Measurements from ENCODE around the gene USP36.

USP36 gene

GRCh38 chr17:78836420-78837021 is 4.1 kb downstream of the USP36 start:
- no peak overlapping the region for H3K27ac ChIP-seq
- peaks cover 59% of the 10 kb centered on the region for H3K36me3 ChIP-seq (ENCODE audit: insufficient read depth, low read length)
- TF ChIP-seq FOXP2 (optimal IDR thresholded peaks at IDR 0.05; ENCODE audit: control extremely low read depth, extremely low read length, insufficient read depth) (no peak), POLR2AphosphoS5 (IDR thresholded peaks at IDR 0.05; ENCODE audit: borderline replicate concordance, low read depth, low read length) (no peak), EZH2 (IDR thresholded peaks at IDR 0.05) (no peak)
- no peak overlapping the region for H3K4me3 ChIP-seq
- H3K9ac ChIP-seq (ENCODE audit: insufficient read length): no peak overlapping the region
- DNase-seq (ENCODE audit: low read depth, low spot score): no peak
- H3K9me3 ChIP-seq (ENCODE audit: low read depth, low read length): no peaks in the 10 kb centered on the region

- no peak overlapping the region for H3K9ac ChIP-seq (ENCODE audit: insufficient read length)
Observed at GRCh38 chr17:78834571-78834970, 6.0 kb downstream of the USP36 start.

GRCh38 chr17:78832541-78832810 is 8.1 kb downstream of the USP36 start:
- Histone ChIP-seq H3K4me3 (no peak overlapping the region), H3K36me3 (ENCODE audit: insufficient read depth, low read length) (peaks cover 87% of the 10 kb centered on the region), H3K27ac (no peak overlapping the region), H3K9me3 (ENCODE audit: low read depth, low read length) (no peaks in the 10 kb centered on the region), H3K9ac (ENCODE audit: insufficient read length) (no peak overlapping the region)
- TF ChIP-seq EZH2 (IDR thresholded peaks at IDR 0.05) (no peak), FOXP2 (optimal IDR thresholded peaks at IDR 0.05; ENCODE audit: control extremely low read depth, extremely low read length, insufficient read depth) (no peak), POLR2AphosphoS5 (IDR thresholded peaks at IDR 0.05; ENCODE audit: borderline replicate concordance, low read depth, low read length) (no peak)
- no peak for DNase-seq (ENCODE audit: low read depth, low spot score)

More at GRCh38 chr17:78834571-78834970, 6.0 kb downstream of the USP36 start:
- no peak for DNase-seq (ENCODE audit: low read depth, low spot score)
- Histone ChIP-seq H3K9me3 (ENCODE audit: low read depth, low read length) (no peaks in the 10 kb centered on the region), H3K4me3 (no peak overlapping the region), H3K36me3 (ENCODE audit: insufficient read depth, low read length) (peaks cover 73% of the 10 kb centered on the region), H3K27ac (no peak overlapping the region)
- TF ChIP-seq POLR2AphosphoS5 (IDR thresholded peaks at IDR 0.05; ENCODE audit: borderline replicate concordance, low read depth, low read length): no peak
- TF ChIP-seq FOXP2 (optimal IDR thresholded peaks at IDR 0.05; ENCODE audit: control extremely low read depth, extremely low read length, insufficient read depth): no peak
- TF ChIP-seq EZH2 (IDR thresholded peaks at IDR 0.05): no peak

GRCh38 chr17:78831688-78832540 is 8.7 kb downstream of the USP36 start:
- TF ChIP-seq POLR2AphosphoS5 (IDR thresholded peaks at IDR 0.05; ENCODE audit: borderline replicate concordance, low read depth, low read length) (no peak), EZH2 (IDR thresholded peaks at IDR 0.05) (no peak), FOXP2 (optimal IDR thresholded peaks at IDR 0.05; ENCODE audit: control extremely low read depth, extremely low read length, insufficient read depth) (no peak)
- no peak overlapping the region for H3K4me3 ChIP-seq
- no peaks in the 10 kb centered on the region for H3K9me3 ChIP-seq (ENCODE audit: low read depth, low read length)
- DNase-seq (ENCODE audit: low read depth, low spot score): no peak
- no peak overlapping the region for H3K27ac ChIP-seq
- H3K36me3 ChIP-seq (ENCODE audit: insufficient read depth, low read length): peaks cover 86% of the 10 kb centered on the region
- H3K9ac ChIP-seq (ENCODE audit: insufficient read length): no peak overlapping the region

DNA sequence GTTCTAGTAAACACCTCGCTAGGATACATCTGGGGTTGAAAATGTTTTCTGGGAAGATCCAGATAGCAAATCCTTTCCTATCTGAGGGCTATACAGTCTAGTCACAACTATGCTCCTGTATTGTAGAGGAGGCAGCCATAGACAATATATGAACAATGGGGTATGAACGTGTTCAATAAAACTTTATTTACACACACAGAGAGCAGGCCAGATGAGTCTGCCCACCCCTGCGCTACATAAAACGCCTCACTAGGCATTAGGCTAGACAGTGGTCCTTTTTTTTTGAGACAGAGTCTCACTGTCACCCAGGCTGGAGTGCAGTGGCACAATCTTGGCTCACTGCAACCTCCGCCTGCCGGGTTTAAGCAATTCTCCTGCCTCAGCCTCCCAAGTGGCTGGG is 11.1 kb downstream of the USP36 start:
- no peak overlapping the region for H3K4me3 ChIP-seq
- H3K9ac ChIP-seq (ENCODE audit: insufficient read length): no peak overlapping the region
- no peak for TF ChIP-seq POLR2AphosphoS5 (IDR thresholded peaks at IDR 0.05; ENCODE audit: borderline replicate concordance, low read depth, low read length)
- TF ChIP-seq EZH2 (IDR thresholded peaks at IDR 0.05): no peak
- TF ChIP-seq FOXP2 (optimal IDR thresholded peaks at IDR 0.05; ENCODE audit: control extremely low read depth, extremely low read length, insufficient read depth): no peak
- no peaks in the 10 kb centered on the region for H3K9me3 ChIP-seq (ENCODE audit: low read depth, low read length)
- H3K27ac ChIP-seq: no peak overlapping the region
- H3K36me3 ChIP-seq (ENCODE audit: insufficient read depth, low read length): peaks cover 83% of the 10 kb centered on the region
- no peak for DNase-seq (ENCODE audit: low read depth, low spot score)

- no peaks in the 10 kb centered on the region for H3K9me3 ChIP-seq (ENCODE audit: low read depth, low read length)
- DNase-seq (ENCODE audit: low read depth, low spot score): no peak
- peaks cover 83% of the 10 kb centered on the region for H3K36me3 ChIP-seq (ENCODE audit: insufficient read depth, low read length)
- no peak for TF ChIP-seq POLR2AphosphoS5 (IDR thresholded peaks at IDR 0.05; ENCODE audit: borderline replicate concordance, low read depth, low read length)
- H3K27ac ChIP-seq: no peak overlapping the region
- H3K9ac ChIP-seq (ENCODE audit: insufficient read length): no peak overlapping the region
- no peak overlapping the region for H3K4me3 ChIP-seq
Observed at GRCh38 chr17:78828470-78829185, 12.0 kb downstream of the USP36 start.

- Histone ChIP-seq H3K36me3 (ENCODE audit: insufficient read depth, low read length) (peaks cover 84% of the 10 kb centered on the region), H3K27ac (no peak overlapping the region), H3K9ac (ENCODE audit: insufficient read length) (no peak overlapping the region)
Observed at GRCh38 chr17:78826836-78827509, 13.6 kb downstream of the USP36 start.

DNA sequence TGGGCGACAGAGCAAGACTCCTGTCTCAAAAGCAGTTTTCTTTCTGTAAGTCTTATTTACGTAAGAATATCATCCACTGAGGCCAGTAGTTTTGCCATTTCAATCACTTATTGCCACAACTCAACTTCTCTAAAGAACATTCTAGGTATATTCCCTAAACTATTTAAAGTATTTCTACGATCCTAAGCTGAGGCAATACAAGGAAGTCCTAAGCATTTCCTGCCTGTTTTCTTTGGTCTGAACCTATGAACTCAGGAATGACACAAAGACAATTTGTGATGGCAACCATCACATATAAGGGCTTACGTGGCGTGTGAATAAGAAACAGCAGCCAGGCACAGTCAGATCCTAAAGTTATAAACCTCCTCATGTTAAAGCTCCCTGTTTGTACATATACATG is 14.2 kb downstream of the USP36 start:
- H3K36me3 ChIP-seq (ENCODE audit: insufficient read depth, low read length): peaks cover 83% of the 10 kb centered on the region
- no peak overlapping the region for H3K9ac ChIP-seq (ENCODE audit: insufficient read length)
- no peak overlapping the region for H3K27ac ChIP-seq
- TF ChIP-seq FOXP2 (optimal IDR thresholded peaks at IDR 0.05; ENCODE audit: control extremely low read depth, extremely low read length, insufficient read depth) (no peak), POLR2AphosphoS5 (IDR thresholded peaks at IDR 0.05; ENCODE audit: borderline replicate concordance, low read depth, low read length) (no peak), EZH2 (IDR thresholded peaks at IDR 0.05) (no peak)
- no peaks in the 10 kb centered on the region for H3K9me3 ChIP-seq (ENCODE audit: low read depth, low read length)
- DNase-seq (ENCODE audit: low read depth, low spot score): no peak
- no peak overlapping the region for H3K4me3 ChIP-seq

More at GRCh38 chr17:78826836-78827509, 13.6 kb downstream of the USP36 start:
- Histone ChIP-seq H3K4me3 (no peak overlapping the region), H3K9me3 (ENCODE audit: low read depth, low read length) (no peaks in the 10 kb centered on the region)
- no peak for TF ChIP-seq FOXP2 (optimal IDR thresholded peaks at IDR 0.05; ENCODE audit: control extremely low read depth, extremely low read length, insufficient read depth)
- TF ChIP-seq POLR2AphosphoS5 (IDR thresholded peaks at IDR 0.05; ENCODE audit: borderline replicate concordance, low read depth, low read length): no peak
- TF ChIP-seq EZH2 (IDR thresholded peaks at IDR 0.05): no peak
- DNase-seq (ENCODE audit: low read depth, low spot score): no peak
